Cardiac septum (tissue), 1 donor: ENCODE data around the gene ESYT3. TPM values are rescaled to one million over a fixed set of nuclear protein-coding genes. Genes with fewer than 3 reads are reported as not detected.

Experiments used
- DNase-seq: peaks from one replicate; pipeline ENCODE4 v3.0.0-alpha.2; 2020; ENCODE audit warnings: low spot score
- intact Hi-C: fragments of 100-400 bp; cut with DNase I; formaldehyde crosslinking; loops from one replicate; pipeline ENCODE4 v1.14.0; 2022
- total RNA-seq: library from RNA; stranded (reverse); fragmentation: NEBNext Ultra II Directional; extraction: Animal tissue kit (Norgen Biotek cat#: 25700); gene quantifications from one replicate; pipeline ENCODE4 v1.2.1, GENCODE V29; 2021
- donor health status: DM: no; HTN: no; CAD: no.

Gene ESYT3
- total RNA-seq, 1 donor from 2014 or later, result 2.4 TPM

DNA sequence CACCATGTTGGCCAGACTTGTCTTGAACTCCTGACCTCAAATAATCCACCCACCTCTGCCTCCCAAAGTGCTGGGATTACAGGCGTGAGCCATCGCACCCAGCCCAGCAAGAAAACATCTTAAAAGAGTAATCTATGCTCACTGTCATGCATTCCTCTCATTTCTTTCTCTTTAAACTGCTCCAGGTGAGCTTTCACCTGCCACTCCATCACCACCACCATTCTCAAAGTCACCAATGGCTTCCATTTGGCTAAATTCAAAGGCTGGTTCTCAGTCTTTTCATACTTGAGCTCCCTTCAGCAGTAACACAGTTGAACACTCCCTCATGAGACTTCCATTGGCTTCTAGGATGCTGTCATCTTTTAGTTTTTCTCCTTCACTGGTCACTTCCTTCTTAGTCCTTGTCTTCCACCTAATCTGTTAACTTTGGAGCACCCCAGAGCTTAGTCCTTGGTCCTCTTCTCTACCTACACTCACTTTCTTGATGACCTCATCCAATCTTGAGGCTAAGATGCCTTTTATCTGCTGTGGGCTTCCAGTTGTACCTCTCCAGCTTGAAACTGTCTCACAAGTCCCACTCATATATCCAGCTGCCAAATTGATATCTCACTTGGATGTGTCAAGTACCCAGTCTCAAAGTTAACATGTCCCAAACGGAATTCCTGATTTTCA lies 27.0 kb upstream of the ESYT3 start:
- intact Hi-C loops, result no loop called here
- peak; percentile 10 for DNase-seq

DNA sequence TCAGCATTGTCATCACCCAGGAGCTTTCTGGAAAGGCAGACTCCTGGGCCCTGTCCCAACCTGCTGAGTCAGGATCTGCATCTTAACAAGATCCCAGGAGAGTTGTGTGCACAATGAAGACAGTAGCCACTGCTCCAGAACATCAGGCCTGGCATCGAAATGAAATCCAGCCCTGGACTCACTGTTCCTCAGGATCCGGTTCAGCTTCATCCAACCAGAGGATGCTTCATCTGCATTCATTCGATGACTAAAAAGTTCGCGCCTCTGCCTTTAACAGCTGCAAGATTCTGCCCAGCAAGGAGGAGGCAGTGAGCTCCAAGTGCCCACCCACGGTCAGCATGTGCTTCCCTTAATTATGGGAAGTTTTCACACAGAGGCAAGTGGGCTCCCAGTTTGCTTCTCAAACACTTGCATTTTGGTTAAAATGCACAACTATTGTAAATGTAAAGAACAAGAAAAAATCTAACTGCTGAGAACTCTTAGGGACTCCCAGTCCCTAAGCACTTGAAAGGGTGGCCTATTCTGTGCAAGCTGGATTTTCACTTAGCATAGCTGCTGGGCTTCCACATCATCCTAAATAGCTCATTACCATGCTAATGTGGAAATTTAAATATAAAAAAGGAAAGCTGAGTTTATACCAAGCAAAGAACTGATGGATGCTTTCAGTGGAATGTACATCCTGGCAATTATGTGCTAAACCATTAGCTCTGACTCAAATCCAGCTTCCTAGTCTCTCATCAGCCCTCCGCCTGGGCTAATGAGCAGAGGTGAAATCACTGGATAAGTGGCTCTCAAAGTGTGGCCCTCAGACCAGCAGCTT lies 25.5 kb upstream of the ESYT3 start:
- intact Hi-C loops, result no loop called here
- peak; percentile 54 for DNase-seq

- DNase-seq, result peak; percentile 70
- intact Hi-C loops, result loop anchor here (10.0 kb wide), 1 partner anchor 512 kb away; no protein-coding TSS in a partner anchor
Measured at GRCh38 chr3:138412821-138413551, 21.4 kb upstream of the ESYT3 start.

- intact Hi-C loops, result loop anchor here (10.0 kb wide), 1 partner anchor 509 kb away; no protein-coding TSS in a partner anchor
- peak; percentile 51 for DNase-seq
Measured at GRCh38 chr3:138416236-138416635, 18.2 kb upstream of the ESYT3 start.

DNA sequence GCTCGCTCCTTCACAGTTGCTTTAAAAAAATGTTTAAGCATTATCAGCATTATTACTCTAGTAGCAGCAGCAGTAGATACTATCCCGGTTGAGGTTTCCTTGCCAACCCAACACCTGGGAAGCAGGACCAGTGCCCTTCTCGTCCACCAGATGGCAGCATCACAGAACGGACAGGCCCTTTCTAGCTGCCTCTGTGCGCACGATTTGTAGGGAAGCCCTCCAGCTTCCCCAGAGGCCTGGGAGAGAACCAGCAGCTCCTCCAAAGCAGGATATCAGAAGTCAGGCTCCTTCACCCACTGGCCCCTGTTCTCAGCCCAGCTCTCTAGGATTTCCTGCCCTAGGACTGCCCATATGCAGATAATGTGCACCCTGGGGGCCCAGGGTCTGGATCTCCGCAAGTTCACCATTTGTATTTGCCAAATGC lies 16.8 kb upstream of the ESYT3 start:
- intact Hi-C loops, result loop anchor here (10.0 kb wide), 1 partner anchor 507 kb away; no protein-coding TSS in a partner anchor
- DNase-seq, result peak; percentile 82

DNA sequence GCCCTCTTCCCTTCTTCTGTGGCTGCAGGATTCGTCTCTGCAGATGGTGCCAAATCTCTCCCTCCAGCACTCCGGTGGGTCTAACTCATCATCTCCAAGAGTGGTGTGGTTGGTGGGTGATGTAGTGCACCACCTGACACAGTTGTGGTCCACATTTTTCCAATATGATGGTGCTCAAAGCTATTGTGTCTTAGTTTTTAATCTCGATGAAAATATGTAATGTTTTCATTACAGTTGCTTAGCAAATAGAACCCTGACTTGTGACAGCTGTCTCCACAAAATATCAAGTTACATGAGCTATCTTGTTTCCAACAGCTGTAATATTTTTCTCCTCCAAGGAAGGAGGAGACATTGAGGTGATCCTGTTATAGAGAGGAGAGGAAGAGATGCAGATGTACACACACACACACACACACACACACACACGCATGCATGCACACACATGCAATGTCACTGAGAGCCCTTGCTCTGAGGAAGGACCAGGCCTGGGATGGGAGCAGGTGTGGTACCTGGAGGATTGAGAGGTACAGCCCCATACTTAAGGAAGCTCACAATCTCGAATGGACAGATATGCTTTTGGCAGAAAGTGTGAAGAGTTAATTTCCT lies 15.7 kb upstream of the ESYT3 start:
- intact Hi-C loops, result loop anchor here (10.0 kb wide), 1 partner anchor 506 kb away; no protein-coding TSS in a partner anchor
- DNase-seq, result peak; percentile 39

DNA sequence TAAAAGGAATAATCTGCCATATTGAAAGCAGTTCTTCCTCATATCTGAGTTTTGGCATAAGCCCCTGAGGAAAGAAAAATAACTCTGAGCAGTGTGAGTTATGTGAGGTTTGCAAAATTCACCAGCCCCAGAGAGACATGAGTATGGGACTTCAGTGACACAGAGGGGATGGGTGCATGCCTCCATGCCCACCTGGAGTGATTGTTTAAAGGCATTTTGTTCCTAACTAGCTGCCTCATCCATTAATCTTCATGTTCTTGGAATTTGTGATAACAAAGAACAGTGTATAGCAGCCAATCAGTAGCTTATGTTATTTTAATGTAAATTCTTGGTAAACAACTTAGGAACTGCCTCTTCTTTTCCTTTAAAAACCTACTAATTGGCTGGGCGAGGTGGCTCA lies 11.1 kb upstream of the ESYT3 start:
- intact Hi-C loops, result loop anchor here (10.0 kb wide), 1 partner anchor 359 kb away; no protein-coding TSS in a partner anchor

GRCh38 chr3:138424323-138424722 lies 10.1 kb upstream of the ESYT3 start:
- DNase-seq, result peak; percentile 19
- intact Hi-C loops, result loop anchor here (10.0 kb wide), 1 partner anchor 360 kb away; no protein-coding TSS in a partner anchor

More for the DNA sequence above, 11.1 kb upstream of the ESYT3 start:
- DNase-seq, result no peak

DNA sequence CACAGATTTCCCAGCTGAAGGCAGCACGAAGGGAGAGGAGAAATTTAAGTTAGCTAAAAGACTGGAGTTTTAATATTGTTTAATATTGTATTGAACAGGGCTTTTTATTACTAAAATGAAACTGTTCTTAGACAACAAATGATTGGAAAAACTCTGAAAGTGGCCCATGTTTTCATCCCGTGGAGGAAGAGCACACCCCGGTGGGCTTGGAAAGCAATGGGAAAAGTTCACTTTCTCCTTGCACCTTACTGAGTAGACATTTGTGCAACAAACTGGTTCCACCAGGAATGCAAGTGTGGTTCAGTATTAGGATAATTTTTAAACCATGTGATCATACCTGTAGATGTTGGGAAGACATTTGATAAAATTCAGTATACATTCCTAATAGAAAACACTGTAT lies 8.2 kb upstream of the ESYT3 start:
- intact Hi-C loops, result loop anchor here (10.0 kb wide), 1 partner anchor 361 kb away; no protein-coding TSS in a partner anchor
- no peak for DNase-seq

DNA sequence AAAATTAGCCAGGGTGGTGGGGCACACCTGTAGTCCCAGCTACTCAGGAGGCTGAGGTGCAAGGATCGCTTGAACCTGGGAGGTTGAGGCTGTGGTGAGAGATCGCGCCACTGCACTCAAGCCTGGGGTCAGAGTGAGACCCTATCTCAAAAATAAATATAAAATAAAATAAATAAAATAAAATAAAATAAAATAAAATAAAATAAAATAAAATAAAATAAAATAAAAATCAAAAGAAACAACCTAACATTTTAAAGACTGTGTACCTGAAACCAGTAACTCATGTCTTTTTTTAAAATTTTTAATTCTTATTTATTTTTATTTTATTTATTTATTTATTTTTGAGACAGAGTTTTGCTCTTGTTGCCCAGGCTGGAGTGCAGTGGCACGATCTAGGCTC lies 7.7 kb upstream of the ESYT3 start:
- intact Hi-C loops, result loop anchor here (10.0 kb wide), 1 partner anchor 362 kb away; no protein-coding TSS in a partner anchor
- DNase-seq, result peak; percentile 22

DNA sequence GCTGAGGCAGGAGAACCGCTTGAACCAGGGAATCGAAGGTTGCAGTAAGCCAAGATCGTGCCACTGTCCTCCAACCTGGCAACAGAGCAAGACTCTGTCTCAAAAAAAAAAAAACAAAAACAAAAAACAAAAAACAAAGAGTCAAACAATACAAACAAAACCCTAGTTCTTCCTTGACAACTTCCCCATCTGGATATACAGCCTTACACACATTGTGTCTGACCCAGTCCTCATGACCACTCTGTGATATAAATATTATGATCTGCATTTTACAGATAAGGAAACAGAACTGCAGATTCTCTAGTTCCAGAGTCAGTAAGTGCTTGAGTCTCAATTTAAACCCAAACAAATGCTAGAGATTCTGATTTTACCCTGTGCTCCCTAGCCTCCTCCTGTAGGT lies 4.8 kb upstream of the ESYT3 start:
- intact Hi-C loops, result loop anchor here (10.0 kb wide), 1 partner anchor 365 kb away; no protein-coding TSS in a partner anchor
- peak; percentile 20 for DNase-seq

- intact Hi-C loops, result no loop called here
Measured at GRCh38 chr3:138432576-138433240, 1.7 kb upstream of the ESYT3 start.

GRCh38 chr3:138433892-138434275 lies 532 bp upstream of the ESYT3 start:
- peak; percentile 53 for DNase-seq
- intact Hi-C loops, result no loop called here

More at GRCh38 chr3:138432576-138433240, 1.7 kb upstream of the ESYT3 start:
- peak; percentile 66 for DNase-seq

- DNase-seq, result peak; percentile 70
- intact Hi-C loops, result no loop called here
Measured at GRCh38 chr3:138434875-138435772, 708 bp downstream of the ESYT3 start.

- no peak for DNase-seq
- intact Hi-C loops, result no loop called here
Measured at GRCh38 chr3:138435840-138436239, 1.4 kb downstream of the ESYT3 start.

DNA sequence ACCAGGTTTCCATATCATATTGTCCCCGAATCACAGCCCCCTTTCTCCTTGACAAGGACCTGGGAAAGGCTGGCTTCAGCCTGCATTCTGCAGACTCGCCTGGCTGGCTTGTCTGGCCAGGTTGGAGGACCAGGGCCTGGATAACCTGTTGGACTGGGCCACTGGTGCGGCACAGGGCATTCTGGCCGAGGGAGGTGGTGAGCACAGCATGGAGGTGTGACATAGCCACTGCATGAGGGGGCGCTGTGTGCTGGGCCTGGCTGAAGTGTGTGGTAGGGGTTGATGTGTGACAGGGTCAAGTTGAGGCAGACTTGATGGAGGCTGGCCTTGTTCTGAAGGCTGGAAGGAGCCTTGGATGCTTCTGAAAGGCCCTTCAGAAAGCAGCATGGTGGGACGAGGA lies 2.9 kb downstream of the ESYT3 start:
- peak; percentile 68 for DNase-seq
- intact Hi-C loops, result no loop called here

- intact Hi-C loops, result no loop called here
- DNase-seq, result peak; percentile 51
Measured at GRCh38 chr3:138438896-138439295, 4.5 kb downstream of the ESYT3 start.

DNA sequence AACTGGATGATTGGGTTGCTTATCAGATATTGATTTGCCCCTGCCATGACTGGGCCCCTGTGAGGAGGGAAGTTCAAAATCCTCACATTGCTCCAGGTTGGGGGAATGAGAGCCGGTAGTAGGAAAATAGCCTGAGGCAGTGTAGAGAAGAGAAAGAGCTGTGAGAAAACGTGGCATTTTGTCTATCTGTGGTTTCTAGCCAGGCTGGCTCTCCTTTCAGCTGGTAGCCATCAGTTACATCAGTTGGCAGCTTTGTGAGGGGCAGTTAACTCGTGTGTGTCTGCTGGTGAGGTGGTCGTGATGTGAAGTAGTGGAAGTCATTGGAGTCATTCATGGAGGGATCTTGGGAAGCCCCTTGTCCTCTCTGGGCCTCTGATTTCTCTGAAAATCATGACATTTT lies 5.2 kb downstream of the ESYT3 start:
- peak; percentile 4 for DNase-seq
- intact Hi-C loops, result no loop called here
